HG02678 (cell line): ENCODE data around the gene MVB12B.

Experiments used
- ATAC-seq: cut with Tn5 transposase; IDR thresholded peaks from one replicate; pipeline ENCODE4 v1.9.1; 2021; ENCODE audit warnings: mild to moderate bottlenecking, moderate library complexity; ENCODE audit not compliant: unreplicated experiment

Gene MVB12B

DNA sequence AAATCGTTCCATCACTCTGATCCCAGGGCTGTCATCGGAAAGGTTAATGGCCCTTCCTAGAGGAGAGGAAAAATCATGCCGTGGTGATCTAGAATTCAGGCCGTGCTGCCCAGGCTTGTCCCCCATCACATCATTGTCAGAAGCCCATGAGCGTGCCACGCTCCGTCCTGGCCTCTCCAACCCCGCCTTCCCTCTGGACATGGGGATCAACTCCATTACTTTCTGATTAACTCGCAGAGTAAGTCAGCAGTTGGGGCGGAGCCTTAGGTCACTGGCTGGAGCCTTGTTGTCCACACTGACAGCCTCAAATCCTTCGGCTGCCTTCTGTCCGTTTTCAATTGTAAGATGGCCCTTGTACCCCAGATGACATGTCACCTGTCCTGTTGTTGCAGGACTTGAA is 75.0 kb downstream of the MVB12B start:
- no peak for ATAC-seq

DNA sequence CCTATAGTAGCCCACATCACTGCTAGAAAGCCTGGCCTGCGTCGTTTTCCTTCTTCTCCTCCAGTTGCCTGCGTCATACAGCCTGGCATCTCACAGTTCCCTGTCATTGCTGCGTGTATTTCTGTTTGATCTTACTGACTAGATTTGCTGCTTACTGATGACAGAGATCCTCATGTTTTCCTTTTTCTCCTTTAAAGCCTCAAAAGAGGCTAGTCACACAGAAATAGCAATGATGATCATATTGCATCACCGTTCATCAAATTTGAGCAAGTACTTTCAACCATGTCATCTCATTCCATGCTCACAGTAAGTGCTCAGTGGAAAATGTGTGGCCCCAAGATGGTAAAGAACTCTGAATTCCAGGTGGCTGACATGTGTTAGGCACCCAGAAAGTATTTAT is 76.8 kb downstream of the MVB12B start:
- no peak for ATAC-seq

DNA sequence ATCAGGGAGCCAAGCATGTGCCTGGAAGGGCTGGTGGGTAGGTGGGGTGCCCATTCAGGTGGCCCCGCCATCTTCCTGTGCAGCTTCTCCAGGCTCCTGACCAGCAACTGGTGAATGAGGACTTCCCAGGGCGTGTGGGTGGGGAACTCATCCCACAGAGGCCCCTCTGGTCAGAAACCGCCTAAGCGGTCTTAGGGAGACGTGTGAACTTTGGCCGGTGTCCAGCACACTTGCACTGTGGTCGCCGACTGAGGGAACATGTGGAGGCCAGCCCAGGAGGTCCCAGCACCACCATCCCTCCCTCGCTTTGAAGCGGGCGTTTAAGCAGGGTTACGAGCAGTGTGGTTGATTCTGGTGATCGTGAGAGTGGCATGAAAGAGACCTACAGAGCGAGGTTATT is 77.8 kb downstream of the MVB12B start:
- no peak for ATAC-seq

DNA sequence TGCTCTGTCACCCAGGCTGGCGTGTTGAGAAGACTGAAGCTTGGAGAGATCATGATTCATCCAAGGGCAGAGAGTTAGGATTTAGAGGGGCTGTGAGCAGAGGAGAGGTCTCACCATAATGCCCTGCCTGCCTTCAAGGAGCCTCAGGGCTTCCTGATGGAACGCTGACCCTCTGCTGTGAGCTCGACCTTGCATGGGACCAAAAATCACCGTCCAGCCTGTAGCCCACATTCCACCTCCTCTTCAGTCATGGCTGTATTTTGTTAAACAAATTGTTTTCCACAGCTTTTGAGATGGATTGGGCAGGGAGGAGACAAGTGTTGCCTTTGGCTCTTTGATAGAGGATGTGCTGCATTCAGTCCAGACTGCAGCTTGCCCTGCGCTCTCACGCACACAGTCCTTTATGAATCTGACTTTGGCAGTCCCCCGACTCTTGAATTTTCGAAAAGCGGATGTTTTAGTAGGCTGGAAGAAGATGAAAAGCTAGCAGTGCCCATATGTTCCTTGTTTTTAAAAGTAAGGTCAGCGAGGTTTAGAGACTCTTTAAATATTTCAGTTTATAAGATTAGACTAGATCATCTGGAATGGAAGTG is 79.5 kb downstream of the MVB12B start:
- ATAC-seq, result no peak

DNA sequence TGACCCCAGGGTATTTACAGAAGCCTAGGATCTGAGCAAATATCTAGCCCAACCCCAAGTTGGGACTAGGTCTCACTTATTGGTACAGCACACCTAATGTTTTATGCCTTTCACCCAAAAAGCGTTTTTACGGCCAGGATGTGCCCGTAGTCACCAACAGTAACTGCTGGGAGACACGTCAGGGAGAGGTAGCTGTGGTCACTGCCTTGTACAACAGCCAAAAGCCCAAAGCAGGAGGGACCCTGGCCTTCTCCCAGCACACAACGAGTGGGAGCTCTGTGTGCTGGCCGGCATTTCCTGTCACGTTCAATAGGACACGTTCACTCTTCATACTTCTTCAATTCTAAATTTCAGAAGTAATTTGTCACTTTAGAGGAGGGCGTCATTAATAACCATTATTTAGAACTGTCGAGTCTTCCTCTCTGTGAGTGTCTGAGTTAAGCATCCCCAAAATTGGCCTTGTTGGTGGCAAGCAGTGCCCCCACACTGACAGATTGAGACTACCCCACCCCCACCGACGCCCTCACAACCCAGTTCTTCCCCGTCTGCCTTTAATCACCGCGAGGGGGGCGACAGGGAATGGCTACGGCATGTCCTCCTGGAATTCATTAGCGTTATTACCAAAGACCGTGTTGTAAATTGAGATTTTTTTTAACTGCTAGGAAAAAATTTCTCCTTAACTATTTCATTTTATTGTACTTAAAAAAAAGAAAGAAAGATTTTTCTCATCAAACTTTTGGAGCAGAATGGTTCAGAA is 80.7 kb downstream of the MVB12B start:
- no peak for ATAC-seq

DNA sequence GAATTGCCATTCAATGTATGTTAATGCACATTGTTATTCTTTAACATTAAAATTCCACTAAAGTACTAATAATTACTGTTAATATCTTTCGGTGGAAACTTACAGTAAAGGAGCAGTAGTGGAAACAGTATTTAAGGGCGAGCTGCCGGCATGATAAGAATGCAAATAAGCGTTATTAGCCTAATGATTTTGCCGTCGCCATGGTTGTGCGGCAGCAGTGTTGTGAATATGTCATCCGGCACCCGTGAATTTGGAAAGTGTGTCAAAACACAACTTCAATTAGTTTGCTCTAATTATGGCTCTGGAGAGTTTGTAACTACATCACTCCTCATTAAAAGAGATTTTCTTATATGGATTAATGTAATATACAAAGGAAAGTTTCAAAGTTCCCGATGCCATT is 81.4 kb downstream of the MVB12B start:
- no peak for ATAC-seq

DNA sequence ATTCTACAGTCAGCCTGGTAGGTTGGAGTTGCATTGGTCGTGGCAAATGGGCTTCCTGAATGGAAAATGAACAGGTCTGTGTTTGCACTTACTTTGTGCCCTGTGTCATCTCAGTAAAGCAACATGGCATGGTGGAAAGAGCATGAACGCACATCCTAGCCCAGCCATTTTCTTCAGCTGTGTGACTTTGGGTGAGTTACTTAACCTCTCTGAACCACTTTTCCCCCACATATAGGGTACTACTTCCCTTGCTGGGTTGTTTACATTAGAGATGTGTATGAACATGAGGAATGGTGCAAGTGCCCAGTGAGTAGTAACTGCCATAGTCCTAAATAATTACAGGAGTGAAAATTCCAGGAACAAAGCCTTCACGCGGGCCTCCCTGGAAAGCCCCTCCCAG is 83.6 kb downstream of the MVB12B start:
- ATAC-seq, result no peak

DNA sequence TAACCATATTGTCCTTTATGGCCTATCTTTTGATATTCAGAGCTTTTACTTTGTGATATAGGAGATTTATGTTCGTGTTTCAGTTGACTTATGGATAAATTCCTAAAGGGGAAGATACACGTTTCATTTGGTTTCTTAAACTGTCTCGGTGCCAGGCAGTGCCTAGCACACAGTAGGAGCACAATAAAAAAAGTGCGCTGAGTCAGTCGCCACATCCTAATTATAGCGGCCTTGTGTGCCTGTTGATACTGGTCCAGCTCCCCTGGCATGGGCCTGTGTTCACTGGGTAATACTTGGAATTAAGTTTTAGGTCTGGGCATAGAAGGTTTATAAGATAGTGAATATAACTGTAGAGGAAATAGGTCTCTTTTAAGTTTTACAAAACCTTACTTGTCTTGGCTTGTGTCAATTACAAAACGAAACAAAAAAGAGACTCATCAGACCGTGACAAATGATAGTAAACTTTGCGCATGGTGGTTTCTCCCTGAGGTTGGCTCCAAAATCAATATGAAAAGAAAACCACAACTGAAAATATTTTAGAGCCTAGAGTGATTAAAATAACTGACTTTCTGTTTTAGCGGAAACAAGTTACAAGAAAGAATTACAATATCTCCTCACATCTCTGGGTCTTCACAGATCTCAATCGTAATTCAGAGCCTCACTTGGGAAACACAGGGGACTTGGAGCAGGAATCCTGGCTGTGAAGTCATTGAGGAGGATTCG is 84.8 kb downstream of the MVB12B start:
- peak; percentile 79 for ATAC-seq

DNA sequence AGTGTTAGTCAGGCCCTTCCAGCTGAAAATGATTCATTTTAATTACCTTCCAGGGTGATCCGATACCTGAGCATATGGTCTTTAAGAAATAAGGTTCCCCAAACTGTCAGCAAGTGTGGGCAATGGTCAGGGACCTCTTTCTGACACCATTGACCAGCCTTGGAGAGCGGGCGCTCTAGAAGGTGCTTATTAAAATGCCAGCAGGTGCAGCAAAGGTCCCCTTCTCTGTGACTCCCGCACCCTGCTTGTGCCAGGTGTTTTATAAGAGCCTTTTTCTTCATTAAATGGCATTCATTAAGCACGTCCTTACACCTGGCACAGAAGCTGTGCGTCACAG is 85.3 kb downstream of the MVB12B start:
- peak; percentile 20 for ATAC-seq

DNA sequence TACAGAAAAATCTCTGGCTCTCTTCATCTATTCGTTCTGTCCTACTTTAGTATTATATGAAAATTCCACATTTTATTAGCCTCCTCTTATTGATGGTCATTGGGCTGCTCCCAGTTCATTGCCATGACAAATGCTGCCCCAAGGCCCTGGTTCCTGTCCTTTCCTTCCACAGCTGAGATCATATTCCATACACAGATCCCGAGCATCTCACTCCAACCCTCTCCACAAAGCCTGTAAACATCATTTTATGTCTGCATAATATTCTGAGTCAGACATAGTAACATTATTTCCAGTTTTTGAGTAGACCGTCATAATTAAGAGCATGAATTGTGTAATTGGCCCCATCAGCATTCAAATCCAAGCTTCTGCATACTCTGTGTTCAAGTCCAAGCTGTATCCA is 86.3 kb downstream of the MVB12B start:
- no peak for ATAC-seq

DNA sequence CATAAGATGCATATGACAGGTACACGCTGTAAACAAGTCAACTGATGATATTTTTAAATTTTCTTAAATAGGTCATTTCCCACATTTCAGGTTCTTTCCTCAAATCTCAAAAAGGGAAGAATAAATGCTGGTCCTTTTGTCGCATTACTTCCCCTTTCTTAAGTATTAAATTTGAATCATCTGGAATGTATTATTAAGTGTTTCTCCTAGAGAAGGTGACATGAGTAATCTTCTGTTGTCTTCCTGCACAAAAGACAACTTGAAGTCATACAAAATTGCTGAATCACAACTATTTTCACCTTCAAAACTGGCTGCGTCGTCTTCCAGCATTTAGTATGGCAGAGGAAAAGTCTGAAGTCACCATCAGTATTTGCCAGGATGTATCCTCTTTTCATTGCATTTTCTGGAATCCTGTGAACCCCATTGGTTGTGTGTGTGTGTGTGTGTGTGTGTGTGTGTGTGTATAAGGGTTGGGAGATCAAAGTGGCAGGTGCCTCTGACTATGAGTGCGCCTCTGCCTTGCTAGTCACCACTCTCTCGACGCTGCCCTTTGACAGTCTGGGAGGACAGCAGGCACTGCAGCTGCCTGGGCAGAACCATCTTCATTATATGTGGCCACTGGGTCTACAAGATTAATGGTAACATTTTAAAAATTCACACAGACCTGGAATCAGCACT is 86.9 kb downstream of the MVB12B start:
- ATAC-seq, result no peak

DNA sequence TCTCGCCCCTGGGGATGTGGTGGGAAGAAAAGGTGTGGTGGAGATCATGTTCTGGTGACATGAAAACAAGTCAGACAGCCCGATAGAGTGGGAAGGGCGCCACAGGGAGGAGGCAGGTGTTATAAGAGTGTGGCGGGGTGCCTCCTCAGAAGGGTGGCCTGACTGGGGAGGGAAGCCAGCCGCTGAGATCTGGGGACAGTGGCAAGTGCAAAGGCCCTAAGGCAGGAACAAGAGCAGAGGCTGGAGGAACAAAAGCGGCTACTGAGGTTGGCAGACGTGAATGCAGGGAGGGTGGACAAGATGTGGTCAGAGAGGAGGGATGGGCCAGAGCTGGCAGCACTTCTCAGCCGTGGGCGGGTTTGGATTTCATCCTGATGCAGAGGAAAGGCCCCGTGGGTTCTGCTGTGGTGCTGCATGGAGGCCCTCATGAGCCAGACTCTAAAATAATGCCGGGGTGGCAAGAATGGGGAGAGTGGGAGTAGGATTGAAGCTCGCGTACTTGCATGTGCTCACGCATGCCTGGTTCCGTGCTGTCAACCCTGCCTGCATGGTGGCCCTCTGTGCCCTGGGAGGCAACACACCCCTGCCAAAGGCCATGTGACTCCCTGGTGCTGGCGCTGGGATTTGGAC is 89.2 kb downstream of the MVB12B start:
- ATAC-seq, result no peak

DNA sequence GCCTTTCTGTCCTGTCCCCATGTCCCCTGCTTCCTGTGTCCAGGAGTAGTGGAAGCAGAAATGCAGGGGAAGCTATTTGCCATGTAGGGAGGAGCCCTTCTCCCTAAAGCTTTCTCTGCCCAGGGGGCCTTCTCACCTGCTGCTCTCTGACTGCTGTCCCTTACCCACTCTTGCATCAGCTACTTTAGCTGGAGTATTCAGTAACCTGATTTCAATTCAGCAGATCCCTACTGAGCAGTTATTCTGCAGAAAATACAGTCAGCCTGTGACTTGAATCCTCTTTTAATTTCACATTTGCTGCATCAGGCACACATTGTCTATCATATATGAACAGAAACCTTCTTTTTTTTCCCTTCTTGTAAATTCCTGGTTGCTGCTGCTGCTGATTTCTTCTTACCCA is 90.4 kb downstream of the MVB12B start:
- ATAC-seq, result no peak

DNA sequence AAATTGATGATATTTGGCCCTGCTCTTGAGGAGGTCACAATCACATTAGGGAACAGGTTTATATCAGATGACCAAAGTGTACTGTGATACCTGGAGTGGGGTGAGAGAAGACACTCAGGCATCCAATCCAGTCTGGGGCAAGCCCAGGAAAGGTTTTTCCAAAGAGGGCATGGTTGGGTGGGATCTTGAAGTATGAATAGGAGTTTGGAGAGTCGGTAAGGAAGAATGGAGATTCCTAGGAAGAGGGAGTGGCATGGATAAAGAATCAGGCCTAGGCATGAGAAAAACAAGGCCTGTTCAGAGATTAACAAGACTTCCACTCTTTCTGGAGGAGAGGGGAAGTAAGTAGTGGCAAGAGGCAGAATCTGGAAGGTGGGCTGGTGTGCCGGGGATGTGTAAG is 91.1 kb downstream of the MVB12B start:
- no peak for ATAC-seq

DNA sequence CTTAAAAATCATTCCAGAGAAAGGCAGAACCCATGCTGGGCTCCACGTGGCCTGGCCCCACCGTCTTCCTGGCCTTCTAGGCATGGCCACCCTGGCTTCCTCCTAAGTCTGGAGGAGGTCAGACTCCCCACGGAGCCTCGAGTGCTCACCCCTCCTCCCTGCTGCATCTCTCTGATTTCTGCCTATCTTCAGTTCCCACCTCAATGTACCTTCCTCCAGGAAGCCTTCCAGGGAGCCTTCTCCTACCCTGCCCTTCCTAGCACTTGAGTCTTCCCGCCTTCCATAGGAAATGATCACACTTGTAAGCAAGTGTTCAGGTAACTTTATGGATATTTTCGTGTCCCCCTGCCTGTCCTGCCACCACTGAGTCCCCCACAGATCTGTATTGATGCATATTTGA is 92.0 kb downstream of the MVB12B start:
- ATAC-seq, result no peak

DNA sequence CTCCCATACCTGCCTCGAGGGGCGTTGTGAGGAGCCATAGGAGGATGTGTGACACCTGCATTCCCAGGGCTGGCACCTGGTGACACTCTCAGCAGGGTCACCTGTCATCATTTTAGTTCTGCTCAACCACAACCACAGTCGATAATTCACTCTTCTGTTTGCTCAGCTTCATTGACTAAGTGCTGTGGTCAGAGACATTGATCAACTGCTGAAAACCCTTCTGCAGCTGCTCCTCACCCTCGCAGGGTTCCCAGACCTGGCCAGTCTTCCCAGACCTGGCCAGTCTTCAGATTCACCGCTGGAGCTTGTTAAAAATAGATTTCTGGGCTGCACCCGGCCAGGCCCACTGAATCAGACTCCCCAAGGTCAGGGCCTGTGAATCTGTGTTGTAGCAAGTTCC is 92.8 kb downstream of the MVB12B start:
- ATAC-seq, result no peak

DNA sequence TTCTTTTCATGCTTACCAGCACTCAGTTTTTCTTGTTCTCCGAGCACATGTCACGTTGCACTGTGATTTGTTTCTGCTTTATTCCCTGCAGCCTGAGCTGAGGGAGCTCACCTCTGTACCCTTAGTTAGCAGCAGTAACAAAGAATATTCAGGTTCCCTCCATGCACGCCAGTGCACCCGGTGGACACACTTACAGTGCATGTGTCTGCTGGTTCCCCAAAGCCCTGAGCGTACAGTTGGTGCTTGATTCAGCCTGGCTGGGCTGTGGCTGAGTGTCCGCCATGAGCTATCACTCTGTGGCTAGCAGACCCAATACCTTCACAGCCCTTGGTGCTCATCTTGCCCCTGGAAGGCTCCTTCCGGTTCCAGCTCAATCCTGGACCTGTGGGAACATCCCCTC is 93.5 kb downstream of the MVB12B start:
- ATAC-seq, result no peak

DNA sequence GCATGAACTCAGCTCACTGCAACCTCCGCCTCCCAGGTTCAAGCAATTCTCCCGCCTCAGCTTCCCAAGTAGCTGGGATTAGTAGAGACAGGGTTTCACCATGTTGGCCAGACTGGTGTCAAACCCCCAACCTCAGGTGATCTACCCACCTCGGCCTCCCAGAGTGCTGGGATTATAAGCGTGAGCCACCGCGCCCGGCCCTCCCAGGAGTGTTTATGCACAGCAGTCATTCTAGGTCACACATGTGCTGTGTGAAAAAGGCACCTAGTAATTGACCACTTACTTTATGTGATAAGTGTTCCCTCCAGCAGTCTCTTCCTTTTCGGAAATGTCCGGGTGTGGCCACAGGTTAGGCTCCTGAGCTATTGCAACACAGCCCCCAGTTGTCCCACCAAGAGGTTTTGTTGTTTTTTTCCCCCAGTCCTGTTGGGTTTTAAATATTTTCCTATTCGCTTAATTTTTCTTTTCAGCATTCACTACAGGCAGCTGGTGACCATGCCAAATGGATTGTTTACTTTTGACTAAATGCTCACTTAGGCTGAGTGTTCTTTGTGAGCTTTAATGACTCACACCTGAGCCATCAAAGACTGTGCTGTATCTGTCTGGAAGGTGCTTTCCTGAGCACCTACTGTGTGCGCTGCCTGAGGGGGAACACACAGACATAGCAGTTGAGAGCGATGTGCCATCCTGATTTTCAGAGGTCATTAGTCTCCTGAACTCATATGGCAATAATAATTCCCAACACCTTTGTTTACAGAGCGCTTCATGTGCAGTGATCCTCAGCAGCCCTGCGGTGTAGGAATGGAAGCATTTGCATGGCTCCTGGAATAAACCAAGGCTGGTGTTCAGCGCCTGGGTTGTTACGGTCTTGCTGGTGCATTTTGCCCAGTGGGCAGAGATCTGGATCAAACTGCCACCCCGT is 94.3 kb downstream of the MVB12B start:
- ATAC-seq, result no peak

DNA sequence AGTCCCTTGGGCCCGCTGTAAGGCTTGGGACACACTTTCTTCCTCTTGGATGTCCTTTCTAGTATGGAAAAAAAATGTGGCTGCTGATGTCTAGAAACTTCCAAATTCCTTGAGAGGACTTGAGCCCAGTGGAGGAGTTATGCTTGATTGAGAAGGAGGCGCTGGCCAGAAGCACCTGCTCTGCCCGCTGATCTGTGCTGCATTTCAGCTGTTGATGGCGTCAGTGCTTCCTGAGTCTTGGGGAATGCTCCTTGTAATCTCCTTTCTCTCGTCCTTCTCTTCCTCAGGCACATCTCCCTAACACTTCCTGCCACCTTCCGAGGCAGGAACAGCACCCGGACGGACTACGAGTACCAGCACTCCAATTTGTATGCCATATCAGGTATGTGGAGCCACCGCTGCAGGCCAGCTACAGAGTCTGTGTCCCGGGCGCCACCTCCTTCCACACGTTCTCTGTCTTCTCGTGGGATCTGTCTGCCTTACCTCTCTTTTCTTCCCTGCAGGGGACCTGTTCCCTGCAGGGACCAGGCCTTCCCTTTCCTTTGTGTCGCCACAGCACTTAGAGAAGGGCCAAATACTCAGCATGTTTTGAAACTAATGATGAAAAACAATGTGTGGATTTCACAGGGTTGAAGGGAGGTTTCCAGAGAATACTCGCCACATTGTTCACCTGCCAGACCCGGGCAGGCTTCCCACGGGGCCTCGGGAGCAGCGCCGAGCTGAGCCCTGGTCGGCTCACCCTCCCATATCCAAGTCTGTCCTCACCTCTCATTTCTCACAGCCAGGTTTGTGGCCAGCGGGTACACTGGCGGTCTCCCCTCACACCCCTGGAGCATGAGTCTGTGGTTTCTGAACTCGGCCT is 95.2 kb downstream of the MVB12B start:
- ATAC-seq, result no peak
